HepG2 (cell line): ENCODE results near the gene GGA3. TPM values are rescaled to one million over a fixed set of nuclear protein-coding genes. Genes with fewer than 3 reads are reported as not detected.

Source experiments
- ATAD3A ChIP-seq: sonication (generic); formaldehyde crosslinking; IDR thresholded peaks from 2 replicates; pipeline ENCODE4 v1.4.0; 2020; ENCODE audit warnings: missing genetic modification reagents
- CC2D1A ChIP-seq: sonication (generic); formaldehyde crosslinking; IDR thresholded peaks from 2 replicates; pipeline ENCODE4 v1.8.1; 2023; ENCODE audit warnings: mild to moderate bottlenecking, missing genetic modification reagents
- KLF12 ChIP-seq: sonication (generic); formaldehyde crosslinking; IDR thresholded peaks from 2 replicates; pipeline ENCODE4 v1.4.0; 2020; ENCODE audit warnings: missing genetic modification reagents, borderline replicate concordance
- MAFG ChIP-seq: sonication (generic); formaldehyde crosslinking; IDR thresholded peaks from 2 replicates; pipeline ENCODE4 v1.5.1; 2020; ENCODE audit warnings: mild to moderate bottlenecking, missing genetic modification reagents
- NFKBIZ ChIP-seq: IDR thresholded peaks from 2 replicates; pipeline ENCODE4 v1.6.1; 2018; ENCODE audit warnings: missing genetic modification reagents, missing compliant biosample characterization
- PPARG ChIP-seq: conservative IDR thresholded peaks from 2 replicates; pipeline ENCODE4 v1.6.1; 2016; ENCODE audit warnings: missing biosample characterization, missing genetic modification reagents
- SETDB1 ChIP-seq: sonication (generic); formaldehyde crosslinking; IDR thresholded peaks from 2 replicates; pipeline ENCODE4 v1.5.1; 2020; ENCODE audit warnings: missing genetic modification reagents, mild to moderate bottlenecking, borderline replicate concordance
- ZNF274 ChIP-seq: sonication (generic); formaldehyde crosslinking; IDR thresholded peaks from 2 replicates; pipeline ENCODE4 v1.5.1; 2020; ENCODE audit warnings: mild to moderate bottlenecking, missing genetic modification reagents
- ZNF460 ChIP-seq: sonication (generic); formaldehyde crosslinking; IDR thresholded peaks from 2 replicates; pipeline ENCODE4 v1.5.1; 2020; ENCODE audit warnings: missing genetic modification reagents, mild to moderate bottlenecking, borderline replicate concordance
- ZNF501 ChIP-seq: sonication (generic); formaldehyde crosslinking; IDR thresholded peaks from 2 replicates; pipeline ENCODE4 v1.5.1; 2020; ENCODE audit warnings: mild to moderate bottlenecking, moderate library complexity, missing genetic modification reagents
- ZNF577 ChIP-seq: sonication (generic); formaldehyde crosslinking; IDR thresholded peaks from 2 replicates; pipeline ENCODE4 v1.4.0; 2020; ENCODE audit warnings: mild to moderate bottlenecking, low read depth, missing genetic modification reagents, borderline replicate concordance
- ZNF883 ChIP-seq: sonication (generic); formaldehyde crosslinking; IDR thresholded peaks from 2 replicates; pipeline ENCODE4 v1.5.1; 2020; ENCODE audit warnings: mild to moderate bottlenecking, missing genetic modification reagents; ENCODE audit errors: not compliant biosample characterization
- ZSCAN29 ChIP-seq: sonication (generic); formaldehyde crosslinking; conservative IDR thresholded peaks from 2 replicates; pipeline ENCODE4 v1.4.0; 2020; ENCODE audit warnings: mild to moderate bottlenecking, missing genetic modification reagents
- polyA plus RNA-seq, 8 experiments: library from polyadenylated mRNA; depleted of rRNA in 3 of 8; stranded (reverse) in 7 of 8; unstranded in 1 of 8; fragments of >200 nt; fragmentation: Illumina TruSeq in 4 of 8; extraction: Trizol in 4 of 8; gene quantifications; 2 replicates each; pipeline versions ENCODE4 v1.2.1 to v1.2.3, GENCODE V29; 2011 to 2016; ENCODE audit warnings: low read depth in 4 of 8, missing spikeins in 1 of 8, mixed read lengths in 1 of 8; ENCODE audit not compliant: insufficient read depth in 1 of 8
- total RNA-seq, 5 experiments: library from RNA; depleted of rRNA; stranded (reverse); fragments of >200 nt; fragmentation: Illumina TruSeq; extraction: Trizol; gene quantifications; 2 replicates each; pipeline ENCODE4 v1.2.3, GENCODE V29; 2016; ENCODE audit warnings: low read depth in 1 of 5
- TF ChIP-seq, protein P1 (sequence below): sonication (generic); formaldehyde crosslinking; IDR thresholded peaks from 2 replicates; pipeline ENCODE4 v1.5.1; 2020; ENCODE audit warnings: mild to moderate bottlenecking, missing genetic modification reagents, moderate library complexity
- TF ChIP-seq, protein P2 (sequence below): sonication (generic); formaldehyde crosslinking; IDR thresholded peaks from 2 replicates; pipeline ENCODE4 v1.5.0; 2020; ENCODE audit warnings: mild to moderate bottlenecking, missing genetic modification reagents
- TF ChIP-seq, protein P3 (sequence below): sonication (generic); formaldehyde crosslinking; IDR thresholded peaks from 2 replicates; pipeline ENCODE4 v1.5.1; 2020; ENCODE audit warnings: missing genetic modification reagents, mild to moderate bottlenecking, borderline replicate concordance
- TF ChIP-seq, protein P4 (sequence below): IDR thresholded peaks from 2 replicates; pipeline ENCODE4 v1.6.1; 2016
- TF ChIP-seq, protein P5 (sequence below): IDR thresholded peaks from 2 replicates; pipeline ENCODE4 v1.6.1; 2016; ENCODE audit warnings: missing biosample characterization, missing genetic modification reagents, low read depth
- TF ChIP-seq, protein P6 (sequence below): sonication (generic); formaldehyde crosslinking; IDR thresholded peaks from 2 replicates; pipeline ENCODE4 v1.4.0; 2020; ENCODE audit warnings: missing genetic modification reagents

Gene GGA3
- total and polyA plus RNA-seq, 2 of the 13 experiments (the other 11 are each of a cell fraction or from before 2014, with no cell fraction given): 28.4 to 43.7 TPM

DNA sequence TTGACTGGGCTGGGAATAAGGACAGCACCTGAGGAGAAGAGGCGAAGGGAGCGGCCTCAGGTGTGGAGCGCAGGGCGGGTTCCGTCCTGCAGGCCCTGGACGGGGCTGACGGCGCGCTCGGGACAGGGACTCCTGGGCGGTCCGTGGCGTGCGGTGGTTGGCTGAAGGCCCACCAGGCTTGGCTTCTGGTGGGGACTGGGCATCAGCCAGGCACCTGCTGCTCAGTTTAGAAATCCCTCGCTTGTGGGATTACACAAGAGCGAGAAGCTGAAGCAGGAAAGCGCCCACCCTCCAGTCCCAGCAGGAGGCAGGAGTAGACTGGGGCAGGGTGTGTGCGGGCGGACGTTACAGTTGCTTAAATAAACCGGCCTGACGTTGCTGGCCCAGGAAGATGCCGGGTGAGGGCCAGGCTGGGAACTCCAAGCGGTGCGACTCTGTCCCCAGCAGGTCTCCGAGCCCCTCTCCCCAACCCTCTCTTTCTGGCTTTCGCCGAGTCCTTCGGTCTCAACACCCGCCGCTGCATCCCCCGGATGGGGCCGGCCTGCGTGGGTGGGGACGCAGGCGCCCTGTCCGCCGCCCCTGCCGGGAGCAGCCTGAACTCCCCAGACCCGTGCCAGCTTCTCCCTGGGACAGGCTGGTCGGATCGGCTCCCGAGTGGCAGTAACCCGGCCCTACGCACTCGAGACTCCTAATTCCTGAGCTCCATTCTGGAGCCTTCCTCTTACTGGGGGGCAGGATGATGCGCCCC, 9.0 kb upstream of the GGA3 start (continued):
- TF ChIP-seq ZNF577 (CRISPR knock-in tag) (no peak), PPARG (CRISPR knock-in tag) (0 out of 2 replicates have a peak, but pooled peaks have one; percentile 43), ATAD3A (CRISPR knock-in tag) (no peak), ZNF274 (CRISPR knock-in tag) (peak; percentile 64; the same call in 1 of the 2 replicates), ZSCAN29 (CRISPR knock-in tag) (0 out of 2 replicates have a peak, but pooled peaks have one; percentile 48), ZNF501 (CRISPR knock-in tag) (peak; percentile 51), ZNF883 (CRISPR knock-in tag) (peak; percentile 26), SETDB1 (no peak), NFKBIZ (CRISPR knock-in tag) (0 out of 2 replicates have a peak, but pooled peaks have one; percentile 18), CC2D1A (CRISPR knock-in tag) (peak; percentile 46; the same call in 1 of the 2 replicates), KLF12 (CRISPR knock-in tag) (peak; percentile 34; the same call in 1 of the 2 replicates), ZNF460 (CRISPR knock-in tag) (peak; percentile 9; the same call in 1 of the 2 replicates), MAFG (CRISPR knock-in tag) (peak; percentile 35; the same call in 1 of the 2 replicates)
- TF ChIP-seq, protein P1, sequence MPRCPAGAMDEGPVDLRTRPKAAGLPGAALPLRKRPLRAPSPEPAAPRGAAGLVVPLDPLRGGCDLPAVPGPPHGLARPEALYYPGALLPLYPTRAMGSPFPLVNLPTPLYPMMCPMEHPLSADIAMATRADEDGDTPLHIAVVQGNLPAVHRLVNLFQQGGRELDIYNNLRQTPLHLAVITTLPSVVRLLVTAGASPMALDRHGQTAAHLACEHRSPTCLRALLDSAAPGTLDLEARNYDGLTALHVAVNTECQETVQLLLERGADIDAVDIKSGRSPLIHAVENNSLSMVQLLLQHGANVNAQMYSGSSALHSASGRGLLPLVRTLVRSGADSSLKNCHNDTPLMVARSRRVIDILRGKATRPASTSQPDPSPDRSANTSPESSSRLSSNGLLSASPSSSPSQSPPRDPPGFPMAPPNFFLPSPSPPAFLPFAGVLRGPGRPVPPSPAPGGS (CRISPR knock-in tag): peak; percentile 30; the same call in 1 of the 2 replicates
- TF ChIP-seq, protein P2, sequence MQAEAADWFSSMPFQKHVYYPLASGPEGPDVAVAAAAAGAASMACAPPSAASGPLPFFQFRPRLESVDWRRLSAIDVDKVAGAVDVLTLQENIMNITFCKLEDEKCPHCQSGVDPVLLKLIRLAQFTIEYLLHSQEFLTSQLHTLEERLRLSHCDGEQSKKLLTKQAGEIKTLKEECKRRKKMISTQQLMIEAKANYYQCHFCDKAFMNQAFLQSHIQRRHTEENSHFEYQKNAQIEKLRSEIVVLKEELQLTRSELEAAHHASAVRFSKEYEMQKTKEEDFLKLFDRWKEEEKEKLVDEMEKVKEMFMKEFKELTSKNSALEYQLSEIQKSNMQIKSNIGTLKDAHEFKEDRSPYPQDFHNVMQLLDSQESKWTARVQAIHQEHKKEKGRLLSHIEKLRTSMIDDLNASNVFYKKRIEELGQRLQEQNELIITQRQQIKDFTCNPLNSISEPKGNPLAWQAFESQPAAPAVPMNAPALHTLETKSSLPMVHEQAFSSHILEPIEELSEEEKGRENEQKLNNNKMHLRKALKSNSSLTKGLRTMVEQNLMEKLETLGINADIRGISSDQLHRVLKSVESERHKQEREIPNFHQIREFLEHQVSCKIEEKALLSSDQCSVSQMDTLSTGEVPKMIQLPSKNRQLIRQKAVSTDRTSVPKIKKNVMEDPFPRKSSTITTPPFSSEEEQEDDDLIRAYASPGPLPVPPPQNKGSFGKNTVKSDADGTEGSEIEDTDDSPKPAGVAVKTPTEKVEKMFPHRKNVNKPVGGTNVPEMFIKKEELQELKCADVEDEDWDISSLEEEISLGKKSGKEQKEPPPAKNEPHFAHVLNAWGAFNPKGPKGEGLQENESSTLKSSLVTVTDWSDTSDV (CRISPR knock-in tag): peak; percentile 19; the same call in 1 of the 2 replicates
- TF ChIP-seq, protein P3, sequence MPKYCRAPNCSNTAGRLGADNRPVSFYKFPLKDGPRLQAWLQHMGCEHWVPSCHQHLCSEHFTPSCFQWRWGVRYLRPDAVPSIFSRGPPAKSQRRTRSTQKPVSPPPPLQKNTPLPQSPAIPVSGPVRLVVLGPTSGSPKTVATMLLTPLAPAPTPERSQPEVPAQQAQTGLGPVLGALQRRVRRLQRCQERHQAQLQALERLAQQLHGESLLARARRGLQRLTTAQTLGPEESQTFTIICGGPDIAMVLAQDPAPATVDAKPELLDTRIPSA (CRISPR knock-in tag): peak; percentile 35; the same call in 1 of the 2 replicates
- TF ChIP-seq, protein P4, sequence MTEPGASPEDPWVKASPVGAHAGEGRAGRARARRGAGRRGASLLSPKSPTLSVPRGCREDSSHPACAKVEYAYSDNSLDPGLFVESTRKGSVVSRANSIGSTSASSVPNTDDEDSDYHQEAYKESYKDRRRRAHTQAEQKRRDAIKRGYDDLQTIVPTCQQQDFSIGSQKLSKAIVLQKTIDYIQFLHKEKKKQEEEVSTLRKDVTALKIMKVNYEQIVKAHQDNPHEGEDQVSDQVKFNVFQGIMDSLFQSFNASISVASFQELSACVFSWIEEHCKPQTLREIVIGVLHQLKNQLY (CRISPR knock-in tag): 0 out of 2 replicates have a peak, but pooled peaks have one; percentile 13
- TF ChIP-seq, protein P5, sequence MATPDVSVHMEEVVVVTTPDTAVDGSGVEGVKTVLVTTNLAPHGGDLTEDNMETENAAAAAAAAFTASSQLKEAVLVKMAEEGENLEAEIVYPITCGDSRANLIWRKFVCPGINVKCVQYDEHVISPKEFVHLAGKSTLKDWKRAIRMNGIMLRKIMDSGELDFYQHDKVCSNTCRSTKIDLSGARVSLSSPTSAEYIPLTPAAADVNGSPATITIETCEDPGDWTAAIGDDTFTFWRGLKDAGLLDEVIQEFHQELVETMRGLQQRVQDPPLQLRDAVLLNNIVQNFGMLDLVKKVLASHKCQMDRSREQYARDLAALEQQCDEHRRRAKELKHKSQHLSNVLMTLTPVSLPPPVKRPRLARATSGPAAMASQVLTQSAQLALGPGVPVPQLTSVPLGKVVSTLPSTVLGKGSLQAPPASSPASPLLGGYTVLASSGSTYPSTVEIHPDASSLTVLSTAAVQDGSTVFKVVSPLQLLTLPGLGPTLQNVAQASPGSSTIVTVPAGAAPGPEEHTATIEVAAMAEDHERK (CRISPR knock-in tag): no peak
- TF ChIP-seq, protein P6, sequence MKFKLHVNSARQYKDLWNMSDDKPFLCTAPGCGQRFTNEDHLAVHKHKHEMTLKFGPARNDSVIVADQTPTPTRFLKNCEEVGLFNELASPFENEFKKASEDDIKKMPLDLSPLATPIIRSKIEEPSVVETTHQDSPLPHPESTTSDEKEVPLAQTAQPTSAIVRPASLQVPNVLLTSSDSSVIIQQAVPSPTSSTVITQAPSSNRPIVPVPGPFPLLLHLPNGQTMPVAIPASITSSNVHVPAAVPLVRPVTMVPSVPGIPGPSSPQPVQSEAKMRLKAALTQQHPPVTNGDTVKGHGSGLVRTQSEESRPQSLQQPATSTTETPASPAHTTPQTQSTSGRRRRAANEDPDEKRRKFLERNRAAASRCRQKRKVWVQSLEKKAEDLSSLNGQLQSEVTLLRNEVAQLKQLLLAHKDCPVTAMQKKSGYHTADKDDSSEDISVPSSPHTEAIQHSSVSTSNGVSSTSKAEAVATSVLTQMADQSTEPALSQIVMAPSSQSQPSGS (CRISPR knock-in tag): peak; percentile 56; the same call in 1 of the 2 replicates
